ENCODE results near the gene CLCNKB. TPM values are rescaled to one million over a fixed set of nuclear protein-coding genes. Genes with fewer than 3 reads are reported as not detected.

The CLCNKB gene
- total RNA-seq, 4 donors from 2014 or later: not detected

DNA sequence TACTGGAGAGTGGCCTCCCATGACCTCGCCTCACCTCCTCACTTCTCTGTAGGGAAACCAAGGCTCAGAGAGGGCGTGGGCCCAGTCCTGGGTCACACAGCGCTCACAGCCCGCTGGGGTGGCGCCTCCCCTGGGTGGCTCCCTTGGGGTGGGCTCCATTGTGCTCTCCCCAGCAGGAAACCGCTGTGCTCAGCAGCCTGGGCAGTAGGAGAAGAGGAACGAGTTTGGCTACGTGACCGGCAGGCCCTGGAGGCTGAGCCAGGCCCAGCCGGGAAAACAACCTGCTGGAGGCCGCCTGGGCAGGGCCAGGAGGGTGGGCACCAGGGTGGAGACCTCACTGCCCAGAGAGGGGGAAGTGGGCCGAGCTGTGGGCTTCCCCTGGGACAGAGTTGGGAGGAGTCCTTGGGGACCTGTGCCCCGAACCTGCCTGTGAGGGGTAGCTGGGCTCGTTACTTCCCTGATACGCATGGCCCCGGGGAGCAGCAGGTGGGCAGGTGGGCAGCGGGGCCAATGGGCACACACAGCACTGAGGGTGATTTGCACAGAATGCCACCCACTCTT lies 44.8 kb downstream of the CLCNKB start:
- Histone ChIP-seq H3K27ac (no peak overlapping the region), H3K36me3 (no peaks in the 10 kb centered on the region), H3K9me3 (no peaks in the 10 kb centered on the region), H3K4me3 (no peak overlapping the region), H3K4me1 (peaks cover 0 to 3% of the 10 kb centered on the region in 2 donors), H3K27me3 (no peaks in the 10 kb centered on the region)
- no peak for ATAC-seq
- intact Hi-C loops (cut with DNase I; ENCODE audit: low total_unique reads): no loop called here
- no peak for DNase-seq
- in situ Hi-C loops (cut with MboI; ENCODE audit: low sequenced_read_pairs in 4 of 4): loop anchor here (10.0 to 25.0 kb wide), 2 partner anchors 274 to 276 kb away; partner anchors contain the start of genes SZRD1 (in 4 of the 4) and FBXO42 (in 3 of the 4)
- TF ChIP-seq, protein P1, sequence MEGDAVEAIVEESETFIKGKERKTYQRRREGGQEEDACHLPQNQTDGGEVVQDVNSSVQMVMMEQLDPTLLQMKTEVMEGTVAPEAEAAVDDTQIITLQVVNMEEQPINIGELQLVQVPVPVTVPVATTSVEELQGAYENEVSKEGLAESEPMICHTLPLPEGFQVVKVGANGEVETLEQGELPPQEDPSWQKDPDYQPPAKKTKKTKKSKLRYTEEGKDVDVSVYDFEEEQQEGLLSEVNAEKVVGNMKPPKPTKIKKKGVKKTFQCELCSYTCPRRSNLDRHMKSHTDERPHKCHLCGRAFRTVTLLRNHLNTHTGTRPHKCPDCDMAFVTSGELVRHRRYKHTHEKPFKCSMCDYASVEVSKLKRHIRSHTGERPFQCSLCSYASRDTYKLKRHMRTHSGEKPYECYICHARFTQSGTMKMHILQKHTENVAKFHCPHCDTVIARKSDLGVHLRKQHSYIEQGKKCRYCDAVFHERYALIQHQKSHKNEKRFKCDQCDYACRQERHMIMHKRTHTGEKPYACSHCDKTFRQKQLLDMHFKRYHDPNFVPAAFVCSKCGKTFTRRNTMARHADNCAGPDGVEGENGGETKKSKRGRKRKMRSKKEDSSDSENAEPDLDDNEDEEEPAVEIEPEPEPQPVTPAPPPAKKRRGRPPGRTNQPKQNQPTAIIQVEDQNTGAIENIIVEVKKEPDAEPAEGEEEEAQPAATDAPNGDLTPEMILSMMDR (IDR thresholded peaks at IDR 0.05 in 4 of 5, conservative IDR thresholded peaks at IDR 0.05 in 1 of 5): no peak
- no peak for TF ChIP-seq POLR2A (IDR thresholded peaks at IDR 0.05)

DNA sequence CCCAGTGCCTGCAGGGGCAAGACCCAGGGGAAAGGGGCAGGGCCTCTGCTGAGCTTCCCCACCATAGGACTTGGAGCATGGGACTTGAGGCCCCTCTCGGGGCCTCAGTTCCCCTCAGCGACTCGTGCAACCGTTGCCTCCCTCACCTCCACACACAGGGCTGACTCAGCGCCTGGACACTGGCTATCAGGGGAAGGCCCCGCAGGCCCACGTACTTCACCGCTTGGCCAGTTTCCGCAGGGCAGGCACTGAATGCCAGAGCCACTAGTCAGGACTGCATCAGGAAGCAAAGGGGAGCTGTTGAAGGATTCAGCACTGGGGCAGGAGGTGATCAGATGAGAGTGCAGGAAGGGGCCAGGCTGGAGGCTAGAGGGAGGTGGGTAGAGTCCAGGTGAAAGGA lies 45.4 kb downstream of the CLCNKB start:
- ATAC-seq (no peak), DNase-seq (no peak)
- Histone ChIP-seq H3K4me3 (no peak overlapping the region), H3K27ac (no peak overlapping the region), H3K4me1 (peaks cover 0 to 3% of the 10 kb centered on the region in 2 donors), H3K27me3 (no peaks in the 10 kb centered on the region), H3K9me3 (no peaks in the 10 kb centered on the region), H3K36me3 (no peaks in the 10 kb centered on the region)
- intact Hi-C loops (cut with DNase I; ENCODE audit: low total_unique reads) (no loop called here), in situ Hi-C loops (cut with MboI; ENCODE audit: low sequenced_read_pairs in 4 of 4) (loop anchor here (10.0 to 25.0 kb wide), 2 partner anchors 273 to 276 kb away; partner anchors contain the start of genes SZRD1 (in 4 of the 4) and FBXO42 (in 3 of the 4))
- TF ChIP-seq, protein P1 (IDR thresholded peaks at IDR 0.05 in 4 of 5, conservative IDR thresholded peaks at IDR 0.05 in 1 of 5): no peak

DNA sequence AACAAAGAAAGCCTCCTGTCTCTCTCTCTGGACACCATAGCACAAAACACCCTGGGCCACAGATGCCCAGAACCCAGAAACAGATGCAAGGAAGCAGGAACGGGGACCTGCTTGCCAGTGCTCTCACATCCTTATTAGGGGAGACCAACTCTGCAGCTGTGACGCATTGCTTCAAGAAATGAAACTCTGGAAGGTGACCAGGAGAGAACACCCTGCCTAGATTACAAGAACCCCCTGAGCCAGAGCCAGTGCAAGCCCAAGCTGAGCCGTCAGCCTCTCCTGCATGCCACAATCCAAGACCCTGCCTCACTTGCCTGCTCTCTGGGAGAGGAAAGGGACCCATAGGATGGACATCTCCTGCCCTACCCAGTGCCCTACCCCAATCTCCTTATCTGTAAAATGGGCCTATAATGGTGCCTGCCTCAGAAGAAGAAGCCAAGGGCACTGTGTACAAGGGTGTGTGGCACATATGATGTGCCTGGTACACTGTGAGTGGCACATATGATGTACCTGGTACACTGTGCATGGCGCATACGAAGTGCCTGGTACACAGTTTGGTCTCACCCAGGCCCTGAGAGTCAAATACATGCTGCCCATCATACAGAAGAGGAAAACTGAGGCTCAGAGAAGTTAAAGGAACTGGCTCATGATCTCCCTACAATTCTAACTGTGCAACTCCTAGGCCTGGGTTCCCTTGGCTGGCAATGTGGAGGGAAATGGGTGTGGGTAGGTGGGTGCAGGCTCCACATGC lies 46.7 kb downstream of the CLCNKB start:
- Histone ChIP-seq H3K9me3 (no peaks in the 10 kb centered on the region), H3K27ac (no peak overlapping the region), H3K4me1 (peaks cover 0 to 3% of the 10 kb centered on the region in 2 donors), H3K27me3 (no peaks in the 10 kb centered on the region), H3K36me3 (no peaks in the 10 kb centered on the region), H3K4me3 (no peak overlapping the region)
- ATAC-seq (no peak), DNase-seq (no peak)
- TF ChIP-seq, protein P1 (IDR thresholded peaks at IDR 0.05 in 4 of 5, conservative IDR thresholded peaks at IDR 0.05 in 1 of 5): no peak
- no peak for TF ChIP-seq POLR2A (IDR thresholded peaks at IDR 0.05)
- in situ Hi-C loops (cut with MboI; ENCODE audit: low sequenced_read_pairs in 4 of 4): loop anchor here in 3 of 4 donors (25.0 kb wide), 1 partner anchor 272 kb away; the partner anchor contains the start of genes FBXO42 (in 3 of the 3) and SZRD1 (in 3 of the 3)
- intact Hi-C loops (cut with DNase I; ENCODE audit: low total_unique reads): loop anchor here (5.0 kb wide), 1 partner anchor 52 kb away; no protein-coding TSS in a partner anchor

DNA sequence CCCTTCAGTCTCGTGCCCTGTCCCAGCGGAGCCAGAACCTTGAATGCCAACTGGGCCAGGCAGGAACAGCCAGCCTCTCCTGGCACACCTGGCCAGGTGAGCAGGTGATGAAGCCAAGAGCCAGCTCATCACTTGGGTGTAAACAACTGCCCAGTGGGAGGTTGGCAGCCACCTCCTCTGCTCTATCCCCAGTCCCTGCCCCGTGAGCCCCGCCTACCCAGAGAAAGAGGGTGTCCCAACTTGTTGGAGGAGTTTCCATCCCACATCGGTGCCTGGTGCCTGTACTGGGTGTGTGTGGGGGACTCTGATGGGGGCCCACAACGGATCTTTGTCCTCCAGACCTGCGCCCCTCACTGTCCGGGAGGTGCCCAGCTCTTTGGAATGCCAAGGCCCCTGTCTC lies 47.7 kb downstream of the CLCNKB start:
- TF ChIP-seq POLR2A (IDR thresholded peaks at IDR 0.05): no peak
- TF ChIP-seq, protein P1 (IDR thresholded peaks at IDR 0.05 in 4 of 5, conservative IDR thresholded peaks at IDR 0.05 in 1 of 5): no peak
- intact Hi-C loops (cut with DNase I; ENCODE audit: low total_unique reads): loop anchor here (5.0 kb wide), 1 partner anchor 51 kb away; no protein-coding TSS in a partner anchor
- ATAC-seq: no peak

More for the DNA sequence above, 47.7 kb downstream of the CLCNKB start:
- no peaks in the 10 kb centered on the region for H3K4me1 ChIP-seq
- no peaks in the 10 kb centered on the region for H3K27me3 ChIP-seq
- DNase-seq: no peak
- H3K27ac ChIP-seq: no peak overlapping the region
- no peaks in the 10 kb centered on the region for H3K36me3 ChIP-seq
- in situ Hi-C loops (cut with MboI; ENCODE audit: low sequenced_read_pairs in 4 of 4): loop anchor here in 3 of 4 donors (25.0 kb wide), 1 partner anchor 271 kb away; the partner anchor contains the start of genes FBXO42 (in 3 of the 3) and SZRD1 (in 3 of the 3)
- no peaks in the 10 kb centered on the region for H3K9me3 ChIP-seq
- H3K4me3 ChIP-seq: no peak overlapping the region

Measured in gastrocnemius medialis (tissue), 4 donors.